Measurements from ENCODE around the gene RTL1. TPM values are rescaled to one million over a fixed set of nuclear protein-coding genes. Genes with fewer than 3 reads are reported as not detected.

The RTL1 gene
- total and polyA plus RNA-seq, 5 donors from 2014 or later = not detected

- Histone ChIP-seq H3K27me3 (ENCODE audit: control insufficient read depth, insufficient read depth, low read length) (no peaks in the 10 kb centered on the region), H3K27ac (ENCODE audit: insufficient read depth, low read length, poor library complexity, severe bottlenecking) (no peak overlapping the region), H3K36me3 (ENCODE audit: control insufficient read depth, insufficient read depth, low read length) (no peaks in the 10 kb centered on the region), H3K9me3 (ENCODE audit: control insufficient read depth in 2 of 2, low read length in 2 of 2) (no peaks in the 10 kb centered on the region), H3K4me3 (ENCODE audit: low read depth, low read length) (no peak overlapping the region), H3K4me1 (ENCODE audit: control insufficient read depth, insufficient read depth, low read length, poor library complexity, severe bottlenecking) (peaks cover 3% of the 10 kb centered on the region)
- no peak for DNase-seq
- H3K27ac Mint-ChIP-seq = no peak overlapping the region
- H3K4me1 Mint-ChIP-seq = no peaks in the 10 kb centered on the region
- ATAC-seq (ENCODE audit: low read depth in 2 of 2) = no peak
- H3K27me3 Mint-ChIP-seq = no peaks in the 10 kb centered on the region
- no peaks in the 10 kb centered on the region for H3K9me3 Mint-ChIP-seq
- H3K36me3 Mint-ChIP-seq = no peaks in the 10 kb centered on the region
- H3K4me3 Mint-ChIP-seq = peak overlapping the region in 1 of 4 donors; percentile 4
These were observed 59.1 kb downstream of the RTL1 start for GRCh38 chr14:100844421-100844820.

GRCh38 chr14:100844082-100844408 lies 59.5 kb downstream of the RTL1 start:
- H3K27ac Mint-ChIP-seq = no peak overlapping the region
- H3K27me3 ChIP-seq (ENCODE audit: control insufficient read depth, insufficient read depth, low read length) = no peaks in the 10 kb centered on the region

GRCh38 chr14:100842799-100843198 lies 60.7 kb downstream of the RTL1 start:
- Histone ChIP-seq H3K36me3 (ENCODE audit: control insufficient read depth, insufficient read depth, low read length) (no peaks in the 10 kb centered on the region), H3K9me3 (ENCODE audit: control insufficient read depth in 2 of 2, low read length in 2 of 2) (no peaks in the 10 kb centered on the region), H3K27ac (ENCODE audit: insufficient read depth, low read length, poor library complexity, severe bottlenecking) (no peak overlapping the region), H3K4me1 (ENCODE audit: control insufficient read depth, insufficient read depth, low read length, poor library complexity, severe bottlenecking) (no peaks in the 10 kb centered on the region), H3K27me3 (ENCODE audit: control insufficient read depth, insufficient read depth, low read length) (no peaks in the 10 kb centered on the region), H3K4me3 (ENCODE audit: low read depth, low read length) (no peak overlapping the region)
- Mint-ChIP-seq H3K36me3 (no peaks in the 10 kb centered on the region), H3K9me3 (no peaks in the 10 kb centered on the region), H3K4me3 (no peak overlapping the region), H3K27ac (no peak overlapping the region), H3K27me3 (peaks cover 7% of the 10 kb centered on the region), H3K4me1 (no peaks in the 10 kb centered on the region)
- no peak for DNase-seq
- no peak for ATAC-seq (ENCODE audit: low read depth in 2 of 2)

More at GRCh38 chr14:100844082-100844408, 59.5 kb downstream of the RTL1 start:
- no peaks in the 10 kb centered on the region for H3K4me1 Mint-ChIP-seq
- ATAC-seq (ENCODE audit: low read depth in 2 of 2) (no peak), DNase-seq (no peak)
- no peak overlapping the region for H3K27ac ChIP-seq (ENCODE audit: insufficient read depth, low read length, poor library complexity, severe bottlenecking)
- H3K36me3 ChIP-seq (ENCODE audit: control insufficient read depth, insufficient read depth, low read length) = no peaks in the 10 kb centered on the region
- H3K9me3 Mint-ChIP-seq = no peaks in the 10 kb centered on the region
- no peak overlapping the region for H3K4me3 Mint-ChIP-seq
- H3K4me1 ChIP-seq (ENCODE audit: control insufficient read depth, insufficient read depth, low read length, poor library complexity, severe bottlenecking) = no peaks in the 10 kb centered on the region
- H3K9me3 ChIP-seq (ENCODE audit: control insufficient read depth in 2 of 2, low read length in 2 of 2) = no peaks in the 10 kb centered on the region
- peaks cover 2% of the 10 kb centered on the region for H3K27me3 Mint-ChIP-seq
- no peaks in the 10 kb centered on the region for H3K36me3 Mint-ChIP-seq
- H3K4me3 ChIP-seq (ENCODE audit: low read depth, low read length) = no peak overlapping the region

GRCh38 chr14:100841761-100842403 lies 61.6 kb downstream of the RTL1 start:
- Histone ChIP-seq H3K27ac (ENCODE audit: insufficient read depth, low read length, poor library complexity, severe bottlenecking) (no peak overlapping the region), H3K4me3 (ENCODE audit: low read depth, low read length) (no peak overlapping the region), H3K27me3 (ENCODE audit: control insufficient read depth, insufficient read depth, low read length) (no peaks in the 10 kb centered on the region), H3K9me3 (ENCODE audit: control insufficient read depth in 2 of 2, low read length in 2 of 2) (no peaks in the 10 kb centered on the region), H3K36me3 (ENCODE audit: control insufficient read depth, insufficient read depth, low read length) (no peaks in the 10 kb centered on the region), H3K4me1 (ENCODE audit: control insufficient read depth, insufficient read depth, low read length, poor library complexity, severe bottlenecking) (no peaks in the 10 kb centered on the region)
- Mint-ChIP-seq H3K4me1 (no peaks in the 10 kb centered on the region), H3K36me3 (no peaks in the 10 kb centered on the region), H3K27me3 (peaks cover 7% of the 10 kb centered on the region), H3K9me3 (no peaks in the 10 kb centered on the region), H3K4me3 (no peak overlapping the region), H3K27ac (no peak overlapping the region)
- no peak for ATAC-seq (ENCODE audit: low read depth in 2 of 2)
- no peak for DNase-seq

GRCh38 chr14:100841066-100841760 lies 62.3 kb downstream of the RTL1 start:
- Mint-ChIP-seq H3K9me3 (no peaks in the 10 kb centered on the region), H3K36me3 (no peaks in the 10 kb centered on the region)

GRCh38 chr14:100840286-100841065 lies 63.0 kb downstream of the RTL1 start:
- ATAC-seq (ENCODE audit: low read depth in 2 of 2) (no peak), DNase-seq (no peak)
- Histone ChIP-seq H3K36me3 (ENCODE audit: control insufficient read depth, insufficient read depth, low read length) (no peaks in the 10 kb centered on the region), H3K4me1 (ENCODE audit: control insufficient read depth, insufficient read depth, low read length, poor library complexity, severe bottlenecking) (no peaks in the 10 kb centered on the region), H3K9me3 (ENCODE audit: control insufficient read depth in 2 of 2, low read length in 2 of 2) (no peaks in the 10 kb centered on the region), H3K4me3 (ENCODE audit: low read depth, low read length) (no peak overlapping the region), H3K27me3 (ENCODE audit: control insufficient read depth, insufficient read depth, low read length) (no peaks in the 10 kb centered on the region), H3K27ac (ENCODE audit: insufficient read depth, low read length, poor library complexity, severe bottlenecking) (no peak overlapping the region)
- no peak overlapping the region for H3K4me3 Mint-ChIP-seq
- H3K9me3 Mint-ChIP-seq = no peaks in the 10 kb centered on the region
- H3K27me3 Mint-ChIP-seq = peaks cover 7% of the 10 kb centered on the region
- H3K27ac Mint-ChIP-seq = peak overlapping the region in 1 of 3 donors; percentile 65
- H3K36me3 Mint-ChIP-seq = no peaks in the 10 kb centered on the region
- no peaks in the 10 kb centered on the region for H3K4me1 Mint-ChIP-seq

More at GRCh38 chr14:100841066-100841760, 62.3 kb downstream of the RTL1 start:
- Mint-ChIP-seq H3K4me1 (no peaks in the 10 kb centered on the region), H3K27me3 (peaks cover 7% of the 10 kb centered on the region), H3K27ac (peak overlapping the region in 1 of 3 donors; percentile 65), H3K4me3 (no peak overlapping the region)
- no peaks in the 10 kb centered on the region for H3K27me3 ChIP-seq (ENCODE audit: control insufficient read depth, insufficient read depth, low read length)
- no peak overlapping the region for H3K4me3 ChIP-seq (ENCODE audit: low read depth, low read length)
- H3K9me3 ChIP-seq (ENCODE audit: control insufficient read depth in 2 of 2, low read length in 2 of 2) = no peaks in the 10 kb centered on the region
- DNase-seq (no peak), ATAC-seq (ENCODE audit: low read depth in 2 of 2) (no peak)
- H3K27ac ChIP-seq (ENCODE audit: insufficient read depth, low read length, poor library complexity, severe bottlenecking) = no peak overlapping the region
- H3K36me3 ChIP-seq (ENCODE audit: control insufficient read depth, insufficient read depth, low read length) = no peaks in the 10 kb centered on the region
- H3K4me1 ChIP-seq (ENCODE audit: control insufficient read depth, insufficient read depth, low read length, poor library complexity, severe bottlenecking) = no peaks in the 10 kb centered on the region

- no peaks in the 10 kb centered on the region for H3K4me1 ChIP-seq (ENCODE audit: control insufficient read depth, insufficient read depth, low read length, poor library complexity, severe bottlenecking)
- ATAC-seq (ENCODE audit: low read depth in 2 of 2) (no peak), DNase-seq (no peak)
- Mint-ChIP-seq H3K27ac (no peak overlapping the region), H3K4me1 (no peaks in the 10 kb centered on the region), H3K9me3 (no peaks in the 10 kb centered on the region), H3K27me3 (peaks cover 7% of the 10 kb centered on the region), H3K4me3 (no peak overlapping the region), H3K36me3 (no peaks in the 10 kb centered on the region)
- H3K27ac ChIP-seq (ENCODE audit: insufficient read depth, low read length, poor library complexity, severe bottlenecking) = no peak overlapping the region
- no peaks in the 10 kb centered on the region for H3K27me3 ChIP-seq (ENCODE audit: control insufficient read depth, insufficient read depth, low read length)
- H3K9me3 ChIP-seq (ENCODE audit: control insufficient read depth in 2 of 2, low read length in 2 of 2) = no peaks in the 10 kb centered on the region
- no peaks in the 10 kb centered on the region for H3K36me3 ChIP-seq (ENCODE audit: control insufficient read depth, insufficient read depth, low read length)
- H3K4me3 ChIP-seq (ENCODE audit: low read depth, low read length) = no peak overlapping the region
These were observed 63.8 kb downstream of the RTL1 start for GRCh38 chr14:100839681-100840111.
